Measurements from ENCODE around the gene KCNJ5.
A peak's percentile ranks its signal among the peaks of the same experiment; 100 is the strongest.
"Not testable (repeated sequence)": the region's sequence is repeated elsewhere in the genome, so short reads cannot be mapped to it uniquely, and the experiment has no call there.

The KCNJ5 gene

GRCh38 chr11:128914216-128915148 is 23.3 kb downstream of the KCNJ5 start:
- no peak for DNase-seq

- peak; percentile 33 for DNase-seq
Measured at GRCh38 chr11:128915149-128915521, 24.0 kb downstream of the KCNJ5 start.

DNA sequence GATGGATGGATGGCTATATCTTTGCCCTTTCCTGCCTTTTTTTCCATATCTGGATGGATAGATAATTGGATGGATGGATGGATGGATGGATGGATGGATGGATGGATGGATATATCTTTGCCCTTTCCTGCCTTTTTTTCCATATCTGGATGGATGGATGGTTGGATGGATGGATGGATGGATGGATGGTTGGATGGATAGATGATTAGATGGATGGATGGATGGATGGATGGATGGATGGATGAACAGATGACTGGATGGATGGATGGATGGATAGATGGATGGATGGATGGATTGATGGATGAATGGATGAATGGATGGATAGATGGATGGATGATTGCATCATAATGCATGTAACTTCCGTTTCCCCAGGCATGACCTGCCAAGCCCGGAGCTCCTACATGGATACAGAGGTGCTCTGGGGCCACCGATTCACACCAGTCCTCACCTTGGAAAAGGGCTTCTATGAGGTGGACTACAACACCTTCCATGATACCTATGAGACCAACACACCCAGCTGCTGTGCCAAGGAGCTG is 24.9 kb downstream of the KCNJ5 start:
- DNase-seq: no peak

- no peak for DNase-seq
Measured at GRCh38 chr11:128916681-128917080, 25.5 kb downstream of the KCNJ5 start.

- DNase-seq: no peak
Measured at GRCh38 chr11:128917144-128917724, 26.1 kb downstream of the KCNJ5 start.

GRCh38 chr11:128919216-128919615 is 28.1 kb downstream of the KCNJ5 start:
- no peak for DNase-seq

DNA sequence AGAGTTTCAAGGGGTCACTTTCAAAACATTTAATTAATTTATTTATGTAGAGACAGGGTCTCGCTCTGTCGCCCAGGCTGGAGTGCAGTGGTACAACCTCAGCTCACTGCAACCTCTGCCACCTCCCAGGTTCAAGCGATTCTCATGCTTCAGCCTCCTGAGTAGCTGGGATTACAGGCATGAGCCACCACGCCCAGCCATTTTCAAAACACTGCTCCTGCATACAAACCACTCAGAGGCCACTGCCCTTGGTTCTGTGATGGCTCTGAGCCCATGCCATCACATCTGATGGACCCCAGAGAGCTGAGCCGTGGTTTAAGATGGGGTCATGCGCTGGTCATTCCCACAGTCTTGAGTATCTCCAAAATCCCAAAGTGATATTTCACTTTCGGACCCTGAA is 28.5 kb downstream of the KCNJ5 start:
- DNase-seq: not testable (repeated sequence)

- DNase-seq: no peak
Measured at GRCh38 chr11:128920666-128921065, 29.5 kb downstream of the KCNJ5 start.

DNA sequence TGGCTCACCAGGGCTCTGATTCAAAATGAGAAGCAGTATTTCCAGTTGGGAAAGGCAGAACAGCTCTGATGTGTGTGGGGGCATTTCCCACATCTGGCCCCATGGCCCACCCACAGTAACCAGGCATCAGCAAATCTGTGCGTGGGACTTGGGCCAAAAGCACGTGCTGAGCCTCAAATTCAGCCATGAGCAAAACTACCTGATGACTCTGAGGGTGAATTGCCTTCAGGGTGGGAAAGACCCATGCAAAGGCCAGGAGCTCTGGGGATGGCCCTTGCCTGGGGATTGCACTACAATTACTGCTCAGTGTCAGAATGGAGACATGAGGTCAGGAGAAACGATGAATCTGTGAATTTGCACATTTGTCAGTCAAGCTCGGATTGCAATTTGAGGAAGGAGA is 30.6 kb downstream of the KCNJ5 start:
- no peak for DNase-seq

GRCh38 chr11:128924104-128924503 is 32.9 kb downstream of the KCNJ5 start:
- no peak for DNase-seq

DNA sequence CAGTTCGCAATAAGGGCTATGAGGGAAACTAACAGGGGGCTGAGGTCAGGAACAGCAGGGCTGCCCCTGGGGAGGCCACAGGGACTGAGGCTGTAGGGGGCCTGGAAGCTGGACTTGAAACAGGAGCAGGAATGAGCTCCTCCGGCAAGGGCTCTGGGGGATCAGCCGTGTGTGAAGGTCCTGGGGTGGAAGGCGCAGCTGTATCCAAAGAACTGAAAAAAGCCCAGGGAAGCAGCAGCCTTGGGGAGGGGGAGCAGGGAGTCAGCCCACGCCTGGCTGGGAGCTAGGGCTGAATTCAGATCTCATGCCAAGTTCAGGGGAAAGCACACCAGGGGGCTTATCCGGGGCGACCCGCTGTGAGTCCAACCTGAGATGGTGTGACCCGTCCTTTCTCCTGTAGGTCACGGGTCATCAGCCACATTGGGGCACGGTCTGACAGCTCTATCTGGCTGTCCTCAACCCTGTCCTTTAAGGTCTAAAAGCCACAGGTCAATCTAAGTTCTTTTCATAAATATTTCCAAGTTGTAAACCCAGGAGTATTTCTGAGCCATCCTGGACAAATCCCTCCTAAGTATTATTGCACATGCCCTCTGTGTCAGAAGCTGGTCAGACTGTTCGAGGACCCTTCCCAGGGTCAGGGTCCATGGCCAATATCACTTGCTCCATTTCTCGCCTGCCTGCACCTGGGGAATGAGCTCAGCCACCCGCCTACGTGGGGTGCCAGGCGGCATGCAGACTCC is 33.5 kb downstream of the KCNJ5 start:
- no peak for DNase-seq

DNA sequence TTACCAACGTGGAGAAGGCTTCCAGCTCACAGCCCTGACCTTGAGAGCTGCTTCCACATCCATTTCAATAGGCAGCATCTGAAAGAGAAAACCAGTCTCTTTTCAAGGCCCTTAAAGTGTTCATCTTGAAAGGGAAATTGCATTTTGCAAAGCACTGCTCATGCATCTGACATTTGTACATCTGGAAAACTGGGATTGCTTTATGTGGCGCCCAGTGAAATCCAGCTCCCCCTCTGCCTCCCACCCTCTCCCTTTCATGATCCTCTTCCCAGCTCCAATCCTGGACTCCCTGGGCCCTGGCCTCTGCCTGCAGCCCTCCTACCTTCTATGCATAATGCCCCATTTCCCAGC is 34.1 kb downstream of the KCNJ5 start:
- DNase-seq: no peak

DNA sequence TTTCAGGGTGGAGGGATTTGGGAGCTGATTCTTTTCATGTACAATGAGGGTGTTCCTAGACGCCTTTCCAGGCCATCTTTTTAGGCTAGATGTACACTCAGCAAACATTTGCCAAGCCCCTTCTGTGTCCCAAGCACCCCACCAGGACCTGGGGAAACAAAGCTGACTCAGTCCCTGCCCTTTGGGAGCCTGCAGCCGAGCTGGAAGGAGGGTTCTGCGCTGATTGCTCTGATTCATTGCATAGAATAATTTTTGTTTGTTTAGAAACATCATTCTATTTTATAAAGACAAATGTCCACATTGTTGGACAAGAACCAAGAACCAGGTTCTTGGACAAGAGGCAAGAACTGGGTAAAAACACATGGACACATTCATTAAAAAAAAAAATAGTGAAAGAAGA is 34.8 kb downstream of the KCNJ5 start:
- DNase-seq: no peak

- DNase-seq: no peak
Measured at GRCh38 chr11:128926437-128927107, 35.4 kb downstream of the KCNJ5 start.

DNA sequence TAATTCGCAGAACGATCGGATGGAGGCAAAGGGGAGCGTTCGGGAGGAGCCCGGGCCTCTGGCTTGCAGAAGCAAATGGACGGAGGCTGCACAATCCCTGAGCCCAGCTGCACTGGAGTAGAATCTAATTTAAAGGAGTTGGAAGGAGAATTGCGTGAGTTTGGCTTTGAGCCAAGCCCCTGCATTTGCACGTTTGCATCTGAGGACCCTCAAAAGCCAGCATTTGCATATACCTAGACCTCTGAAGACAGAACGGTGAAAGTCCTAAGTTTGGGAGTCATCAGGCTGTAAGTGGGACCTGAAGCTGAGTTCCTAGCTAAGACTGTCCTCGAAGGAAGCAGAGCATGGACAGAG is 35.9 kb downstream of the KCNJ5 start:
- DNase-seq: no peak

DNA sequence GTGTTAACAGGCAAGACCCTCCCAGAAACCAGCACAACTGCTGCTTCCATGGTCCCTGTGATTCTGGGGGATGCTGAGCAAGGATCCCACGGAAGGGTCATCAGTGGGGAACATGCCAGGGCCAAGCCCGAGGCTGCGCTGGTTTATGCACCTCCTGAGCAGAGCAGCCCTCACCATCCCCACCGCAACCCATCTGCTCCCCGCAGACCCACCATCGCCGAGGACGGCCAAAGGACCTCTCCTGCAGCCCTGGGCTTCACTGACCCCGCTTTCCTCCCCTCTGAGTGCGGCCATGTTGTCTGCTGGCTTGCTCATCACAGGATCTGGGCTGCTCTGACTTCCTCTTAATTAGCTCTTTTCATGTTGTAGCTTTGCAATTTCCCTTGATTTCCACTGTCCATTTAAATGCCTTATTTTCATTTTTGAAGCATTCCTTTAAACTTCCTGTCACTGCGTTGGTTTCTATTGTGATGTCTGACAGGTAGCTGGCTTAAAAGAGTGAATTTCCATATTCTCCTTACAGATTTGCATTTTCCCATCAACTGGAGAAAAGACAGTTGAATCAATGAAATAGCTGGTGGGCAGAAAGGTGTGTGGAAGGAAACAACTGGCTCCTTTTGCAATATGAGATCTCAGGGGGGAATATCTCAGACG is 36.7 kb downstream of the KCNJ5 start:
- DNase-seq: no peak

DNA sequence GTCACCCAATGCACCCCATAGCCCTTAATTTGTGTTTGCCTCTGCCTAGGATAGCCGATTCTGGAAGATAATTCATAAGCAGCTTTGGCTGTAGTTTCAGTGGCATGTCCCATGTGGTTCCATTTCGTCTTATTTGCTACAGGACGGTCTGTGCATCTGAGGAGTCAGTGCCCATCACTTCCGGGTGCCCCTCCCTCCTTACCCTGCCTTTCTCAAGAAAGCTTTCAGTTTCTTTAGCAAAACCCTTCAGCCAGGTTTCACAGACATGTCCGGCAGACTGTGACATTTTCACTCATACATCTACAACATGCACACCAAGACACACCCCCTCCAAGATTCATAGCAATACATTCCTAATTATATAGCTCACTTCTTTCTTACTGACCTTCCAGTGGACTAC is 37.2 kb downstream of the KCNJ5 start:
- no peak for DNase-seq

- DNase-seq: no peak
Measured at GRCh38 chr11:128929468-128929867, 38.3 kb downstream of the KCNJ5 start.

GRCh38 chr11:128929991-128930390 is 38.8 kb downstream of the KCNJ5 start:
- DNase-seq: peak; percentile 77

DNA sequence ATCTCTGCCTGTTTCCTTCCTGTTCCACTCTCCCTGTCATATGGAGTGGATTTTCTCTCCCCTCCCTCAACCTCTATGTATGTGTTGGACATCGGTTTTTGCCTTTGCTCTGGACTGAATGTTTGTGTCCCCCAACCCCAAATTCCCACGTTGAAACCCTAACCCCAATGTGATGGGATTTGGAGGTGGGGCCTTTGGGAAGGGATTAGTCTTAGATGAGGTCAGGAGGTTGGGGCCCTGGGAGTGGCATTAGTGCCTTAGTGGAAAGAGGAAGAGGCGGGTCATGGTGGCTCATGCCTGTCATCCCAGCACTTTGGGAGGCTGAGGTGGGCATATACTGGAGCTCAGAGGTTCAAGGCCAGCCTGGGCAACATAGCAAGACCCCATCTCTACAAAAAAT is 39.9 kb downstream of the KCNJ5 start:
- no peak for DNase-seq

- DNase-seq: no peak
Measured at GRCh38 chr11:128931668-128932067, 40.5 kb downstream of the KCNJ5 start.

DNA sequence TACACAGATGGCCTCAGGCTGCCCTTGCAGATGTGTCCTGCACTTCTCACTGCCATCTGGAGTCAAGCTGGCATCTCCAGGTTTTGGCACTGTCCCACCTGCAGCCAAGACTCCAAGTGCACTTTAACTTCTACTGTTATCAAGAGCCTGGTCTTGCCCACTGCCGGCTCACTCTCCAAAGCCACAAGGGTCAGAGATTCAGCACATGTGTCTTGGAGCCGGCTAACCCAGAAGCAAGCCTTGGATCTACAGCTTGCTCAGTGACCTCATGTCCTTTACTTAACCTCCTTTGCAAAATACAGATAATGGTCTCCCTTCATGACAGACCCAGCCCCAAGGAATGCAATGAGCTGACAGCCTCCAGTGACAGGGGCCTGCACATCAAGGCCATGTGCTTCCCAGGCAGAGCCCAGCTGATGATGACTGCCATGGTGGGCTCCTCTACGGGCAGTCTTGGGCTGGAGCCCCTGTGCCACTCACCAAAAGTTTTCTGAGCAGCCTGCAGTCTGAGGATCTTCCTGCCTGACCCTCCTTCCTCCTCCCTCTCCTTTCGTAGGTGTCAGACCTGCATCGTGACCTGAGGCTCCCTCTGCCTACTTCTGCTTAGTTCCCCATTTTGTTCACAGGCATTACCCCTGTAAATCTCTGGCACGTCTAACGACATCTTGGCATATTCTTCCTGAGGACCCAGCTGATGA is 42.5 kb downstream of the KCNJ5 start:
- DNase-seq: no peak
